Upper lobe of left lung (tissue), 4 donors: ENCODE measurements around the gene FANCF.

Source experiments
- CTCF ChIP-seq, 6 experiments: fragments of 450-650 bp in 4 of 6; fragments of 200-600 bp in 2 of 6; sonication (generic) in 2 of 6; IDR thresholded peaks; one replicate each; pipeline ENCODE4 v1.5.1; 2016 to 2019; ENCODE audit warnings: antibody characterized with exemption in 6 of 6
- POLR2A ChIP-seq, 4 donors: fragments of 450-650 bp; IDR thresholded peaks; one replicate each; pipeline ENCODE4 v1.5.1; 2016 to 2017; ENCODE audit warnings: antibody characterized with exemption in 4 of 4, mild to moderate bottlenecking in 2 of 4

GRCh38 chr11:22641559-22641958 is 15.9 kb upstream of the FANCF start:
- no peak for TF ChIP-seq CTCF (IDR thresholded peaks at IDR 0.05)
- TF ChIP-seq POLR2A (IDR thresholded peaks at IDR 0.05), result no peak
